Activated CD4-positive, alpha-beta T cell treated with anti-CD3 and anti-CD28 coated beads, Interleukin-10, Interleukin-2, amounts not matched to agents 100 ng/mL and 50 ng/mL, durations not matched to agents 16 hours and 8 hours (primary cell): Measurements from ENCODE around the gene SSBP1.

Experiments used
- DNase-seq: peaks from one replicate; pipeline ENCODE4 v3.0.0-alpha.2; 2020

The SSBP1 gene

GRCh38 chr7:141785706-141786552 is 47.8 kb downstream of the SSBP1 start:
- DNase-seq, result peak; percentile 51

- DNase-seq, result no peak
These were observed 50.1 kb downstream of the SSBP1 start for GRCh38 chr7:141788296-141788695.

DNA sequence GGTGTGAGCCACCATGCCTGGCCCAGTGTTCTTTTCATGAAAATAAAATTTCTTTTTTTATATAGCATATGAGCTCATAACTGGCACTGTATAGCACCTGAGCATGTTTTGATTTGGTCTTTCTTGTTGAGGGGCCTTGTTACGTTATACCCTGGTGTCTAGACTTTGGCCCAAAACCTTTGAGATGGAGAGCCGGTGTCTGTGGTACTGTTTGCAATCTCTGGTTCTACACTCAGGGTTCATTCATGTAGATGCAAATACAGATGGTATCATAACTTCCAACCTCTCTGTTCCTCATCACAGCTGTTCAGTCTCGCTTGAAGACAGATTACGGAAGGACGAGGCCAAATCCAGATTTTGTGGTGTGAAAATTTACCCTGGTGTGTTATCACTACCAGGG is 51.8 kb downstream of the SSBP1 start, which contains the start of gene TAS2R5:
TAS2R5 (plus strand) TSS at position 301 of the 400 bp plus-strand sequence. CDS start 145 bp downstream, outside the sequence.
- DNase-seq, result no peak

GRCh38 chr7:141792526-141792925 is 54.4 kb downstream of the SSBP1 start:
- no peak for DNase-seq
